OCI-LY3 (cell line): Measurements from ENCODE around the gene MPO.

Source experiments
- H2AFZ ChIP-seq: fragments of 200-600, 300-600 bp; shearing (Covaris generic); 2 replicates; pipeline ENCODE4 v1.6.0; 2014; ENCODE audit warnings: antibody characterized with exemption, low read depth, low read length
- H3K27ac ChIP-seq: fragments of 200-600, 300-600 bp; sonication (generic); 2 replicates; pipeline ENCODE4 v1.5.1; 2014; ENCODE audit warnings: mild to moderate bottlenecking, low read length, moderate library complexity, mixed read lengths
- H3K27me3 ChIP-seq: fragments of 200-600, 300-600 bp; sonication (generic); 2 replicates; pipeline ENCODE4 v1.6.1; 2014; ENCODE audit warnings: low read depth, low read length, mixed read lengths
- H3K36me3 ChIP-seq: fragments of 200-600, 300-600 bp; sonication (generic); replicated peaks from 2 replicates; pipeline ENCODE3; 2014; ENCODE audit warnings: low read depth, low read length, mixed read lengths
- H3K4me1 ChIP-seq: fragments of 300-600, 200-600 bp; sonication (generic); 2 replicates; pipeline ENCODE4 v1.6.1; 2014; ENCODE audit warnings: low read length, mixed read lengths
- H3K4me2 ChIP-seq: fragments of 200-600, 300-600 bp; sonication (generic); 2 replicates; pipeline ENCODE4 v1.6.1; 2014; ENCODE audit warnings: low read length, mixed read lengths
- H3K4me3 ChIP-seq: fragments of 300-600, 200-600 bp; sonication (generic); 2 replicates; pipeline ENCODE4 v1.5.1; 2014; ENCODE audit warnings: antibody characterized with exemption, mild to moderate bottlenecking, low read length, moderate library complexity
- H3K79me2 ChIP-seq: fragments of 300-600, 200-600 bp; shearing (Covaris generic); 2 replicates; pipeline ENCODE4 v1.6.1; 2014; ENCODE audit warnings: mild to moderate bottlenecking, low read length, mixed read lengths
- H3K9ac ChIP-seq: fragments of 300-600, 200-600 bp; shearing (Covaris generic); 2 replicates; pipeline ENCODE4 v1.6.0; 2014; ENCODE audit warnings: mild to moderate bottlenecking, low read length, moderate library complexity
- H3K9me3 ChIP-seq: fragments of 200-600, 300-600 bp; shearing (Covaris generic); 2 replicates; pipeline ENCODE4 v1.6.1; 2014; ENCODE audit warnings: low read length, mixed read lengths; ENCODE audit not compliant: insufficient read depth
- H4K20me1 ChIP-seq: fragments of 200-600, 300-600 bp; sonication (generic); 2 replicates; pipeline ENCODE4 v1.6.1; 2016; ENCODE audit warnings: low read length, mixed read lengths; ENCODE audit not compliant: insufficient read depth
- EZH2phosphoT487 ChIP-seq: fragments of 200-600 bp; shearing (Covaris generic); IDR thresholded peaks from 2 replicates; pipeline ENCODE4 v1.6.1; 2018; ENCODE audit warnings: antibody characterized with exemption, mixed run types, low read depth
- TF ChIP-seq, protein P1 (sequence below): fragments of 200-600, 300-600 bp; sonication (generic); IDR thresholded peaks from 2 replicates; pipeline ENCODE4 v1.5.1; 2014; ENCODE audit warnings: antibody characterized with exemption, low read length, low read depth

The MPO gene

DNA sequence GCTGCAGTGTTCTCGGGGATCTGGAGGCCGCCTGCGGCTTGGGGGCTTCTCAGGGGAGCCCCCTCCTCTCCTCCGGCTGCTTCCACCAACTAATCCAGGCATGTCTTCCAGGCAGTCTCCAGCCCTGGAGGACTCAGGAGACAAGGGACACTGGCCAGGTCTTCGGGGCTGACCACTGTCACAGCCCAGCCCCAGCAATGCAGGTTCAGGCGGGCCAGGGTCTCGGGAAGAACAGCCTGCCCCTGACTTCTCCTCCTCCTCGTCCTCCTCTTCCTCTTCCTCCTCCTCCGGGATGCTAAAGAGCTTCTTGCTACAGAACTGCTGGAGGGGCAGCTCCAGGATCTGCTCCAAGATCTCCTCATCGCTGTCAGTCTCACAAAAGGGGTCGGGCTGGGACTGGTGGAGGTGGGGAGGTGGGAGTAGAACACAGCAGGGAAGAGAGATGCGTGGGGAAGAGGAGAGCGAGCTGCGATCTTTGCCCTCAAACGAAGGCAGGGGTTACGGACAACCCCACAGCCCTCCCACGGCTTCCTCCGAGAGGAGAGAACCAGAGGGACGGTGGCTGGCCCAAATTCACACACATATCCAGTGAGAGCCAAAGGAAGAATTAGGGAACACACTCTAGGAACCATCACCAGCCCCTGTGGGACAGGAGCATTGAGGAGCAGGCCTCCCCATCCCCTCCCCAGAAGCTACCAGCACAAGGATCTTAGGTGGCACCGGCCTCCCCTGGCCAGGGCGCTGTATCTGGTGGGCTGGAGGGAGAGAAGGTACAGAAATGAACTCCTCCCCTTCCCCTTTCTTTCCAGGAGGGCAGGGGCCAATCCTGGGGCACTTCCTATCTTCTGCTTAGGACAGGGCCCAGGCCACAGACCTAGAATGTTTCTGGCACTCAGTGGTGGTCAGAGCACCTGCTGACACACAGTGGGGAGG, 28.5 kb upstream of the MPO start:
- no peak overlapping the region for H3K4me2 ChIP-seq

DNA sequence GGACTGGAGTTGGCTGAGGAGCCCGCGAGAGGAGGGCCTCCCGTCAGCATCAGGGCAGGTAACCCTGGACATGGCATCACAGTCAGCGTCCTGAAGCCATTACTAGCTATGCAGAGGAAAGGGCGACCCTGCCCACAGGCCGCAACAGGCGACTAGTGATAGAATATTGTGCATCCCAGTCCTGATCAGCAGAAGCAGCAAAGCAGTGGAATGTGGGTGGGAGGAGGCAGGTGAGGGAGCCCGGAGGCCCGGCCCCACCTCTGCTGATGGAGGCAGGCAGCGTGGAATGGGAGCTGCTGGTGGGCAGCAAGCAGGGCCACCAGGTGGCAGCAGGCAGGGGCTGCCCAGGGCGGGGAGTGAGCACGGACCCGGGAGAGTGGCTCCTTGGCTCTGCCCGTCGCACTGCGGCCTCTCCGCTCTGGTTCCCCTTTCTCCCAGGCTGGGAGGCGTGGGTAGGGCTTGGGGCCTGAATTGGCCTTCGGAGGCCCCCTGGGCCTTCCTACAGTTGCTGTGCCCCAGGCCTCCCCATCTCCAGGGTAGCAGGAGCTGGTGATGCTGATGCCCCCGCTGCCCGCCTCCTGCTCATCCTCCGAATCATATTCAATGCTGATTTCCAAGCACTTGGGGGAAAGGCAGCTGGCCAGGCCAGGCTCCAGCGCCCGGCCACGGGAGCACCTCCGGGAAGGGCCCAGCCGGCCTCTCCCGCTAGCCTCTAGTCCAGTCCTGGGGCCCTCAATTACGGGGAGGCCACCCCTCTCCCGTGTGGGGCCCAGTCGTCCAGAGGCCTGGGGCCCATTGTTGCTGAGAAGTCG, 27.6 kb upstream of the MPO start:
- Histone ChIP-seq H3K4me3 (no peak overlapping the region), H2AFZ (no peak overlapping the region), H3K36me3 (peaks cover 3% of the 10 kb centered on the region), H3K4me2 (no peak overlapping the region), H3K79me2 (no peaks in the 10 kb centered on the region), H3K9me3 (no peaks in the 10 kb centered on the region), H3K27ac (no peak overlapping the region), H3K4me1 (peaks cover 7% of the 10 kb centered on the region), H4K20me1 (no peaks in the 10 kb centered on the region), H3K9ac (no peak overlapping the region), H3K27me3 (no peaks in the 10 kb centered on the region)
- TF ChIP-seq EZH2phosphoT487, result no peak
- TF ChIP-seq, protein P1, sequence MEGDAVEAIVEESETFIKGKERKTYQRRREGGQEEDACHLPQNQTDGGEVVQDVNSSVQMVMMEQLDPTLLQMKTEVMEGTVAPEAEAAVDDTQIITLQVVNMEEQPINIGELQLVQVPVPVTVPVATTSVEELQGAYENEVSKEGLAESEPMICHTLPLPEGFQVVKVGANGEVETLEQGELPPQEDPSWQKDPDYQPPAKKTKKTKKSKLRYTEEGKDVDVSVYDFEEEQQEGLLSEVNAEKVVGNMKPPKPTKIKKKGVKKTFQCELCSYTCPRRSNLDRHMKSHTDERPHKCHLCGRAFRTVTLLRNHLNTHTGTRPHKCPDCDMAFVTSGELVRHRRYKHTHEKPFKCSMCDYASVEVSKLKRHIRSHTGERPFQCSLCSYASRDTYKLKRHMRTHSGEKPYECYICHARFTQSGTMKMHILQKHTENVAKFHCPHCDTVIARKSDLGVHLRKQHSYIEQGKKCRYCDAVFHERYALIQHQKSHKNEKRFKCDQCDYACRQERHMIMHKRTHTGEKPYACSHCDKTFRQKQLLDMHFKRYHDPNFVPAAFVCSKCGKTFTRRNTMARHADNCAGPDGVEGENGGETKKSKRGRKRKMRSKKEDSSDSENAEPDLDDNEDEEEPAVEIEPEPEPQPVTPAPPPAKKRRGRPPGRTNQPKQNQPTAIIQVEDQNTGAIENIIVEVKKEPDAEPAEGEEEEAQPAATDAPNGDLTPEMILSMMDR, result peak; percentile 22; the same call in 1 of the 2 replicates

More for the DNA sequence above, 28.5 kb upstream of the MPO start:
- no peak overlapping the region for H3K27ac ChIP-seq
- no peaks in the 10 kb centered on the region for H4K20me1 ChIP-seq
- peaks cover 4% of the 10 kb centered on the region for H3K4me1 ChIP-seq
- no peaks in the 10 kb centered on the region for H3K9me3 ChIP-seq
- H3K9ac ChIP-seq, result no peak overlapping the region
- no peak for TF ChIP-seq EZH2phosphoT487
- TF ChIP-seq, protein P1, result no peak
- H3K4me3 ChIP-seq, result no peak overlapping the region
- H3K79me2 ChIP-seq, result no peaks in the 10 kb centered on the region
- H3K36me3 ChIP-seq, result peaks cover 6% of the 10 kb centered on the region
- no peaks in the 10 kb centered on the region for H3K27me3 ChIP-seq
- H2AFZ ChIP-seq, result no peak overlapping the region

DNA sequence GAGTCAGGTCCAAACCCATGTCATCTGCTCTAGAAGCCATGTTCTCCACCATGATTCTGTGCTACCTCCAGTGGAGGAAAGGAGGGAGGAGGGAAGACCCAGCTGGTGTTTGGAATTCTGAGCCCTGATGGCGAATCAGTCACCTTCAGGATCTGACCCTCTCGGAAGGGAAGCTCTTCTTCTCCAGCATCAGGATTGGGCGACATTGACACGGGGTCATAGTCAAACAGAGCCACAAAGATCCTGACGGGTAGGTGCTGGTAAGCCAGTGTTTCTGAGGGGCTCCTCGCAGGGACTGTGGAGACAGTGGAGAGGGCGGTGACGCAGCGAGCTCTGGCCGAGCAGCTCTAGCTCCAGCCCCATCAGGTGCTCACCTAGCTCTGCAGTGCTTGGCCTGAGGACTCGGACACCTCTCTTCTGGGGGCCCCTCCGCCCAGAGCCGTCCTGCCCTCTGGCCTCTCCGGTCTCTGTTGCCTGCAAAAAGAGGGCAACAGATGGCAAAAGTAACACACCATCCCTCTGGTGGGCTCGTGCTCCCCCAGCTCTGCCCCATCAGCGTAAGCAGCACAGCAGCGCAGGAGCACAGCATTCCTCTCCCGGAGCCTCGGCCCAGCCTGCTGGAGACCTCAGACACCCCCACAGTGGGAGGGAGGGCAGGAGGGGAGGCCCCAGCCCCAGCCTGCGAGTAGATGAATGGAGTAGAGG, 26.9 kb upstream of the MPO start:
- Histone ChIP-seq H4K20me1 (no peaks in the 10 kb centered on the region), H3K4me3 (no peak overlapping the region), H3K4me1 (peaks cover 7% of the 10 kb centered on the region), H2AFZ (no peak overlapping the region), H3K27ac (no peak overlapping the region), H3K79me2 (no peaks in the 10 kb centered on the region), H3K9ac (no peak overlapping the region), H3K27me3 (no peaks in the 10 kb centered on the region), H3K9me3 (no peaks in the 10 kb centered on the region), H3K4me2 (no peak overlapping the region), H3K36me3 (peaks cover 3% of the 10 kb centered on the region)
- no peak for TF ChIP-seq EZH2phosphoT487
- TF ChIP-seq, protein P1, result no peak
